ENCODE data around the gene AFG3L2. TPM values are rescaled to one million over a fixed set of nuclear protein-coding genes. Genes with fewer than 3 reads are reported as not detected.
"Not testable (repeated sequence)": the region's sequence is repeated elsewhere in the genome, so short reads cannot be mapped to it uniquely, and the experiment has no call there.

AFG3L2 gene
- total RNA-seq, 2 donors from 2014 or later, result 26.4 to 29.4 TPM

- peak; percentile 22 for DNase-seq (ENCODE audit: low spot score)
- intact Hi-C loops (cut with DNase I), result loop anchor here in 1 of 2 donors (5.0 kb wide), 1 partner anchor 258 kb away; the partner anchor contains the start of gene SPIRE1
Measured at GRCh38 chr18:12399231-12399630, 22.2 kb upstream of the AFG3L2 start.

- DNase-seq (ENCODE audit: low spot score), result peak; percentile 5
- intact Hi-C loops (cut with DNase I), result loop anchor here in 1 of 2 donors (5.0 kb wide), 1 partner anchor 259 kb away; the partner anchor contains the start of gene SPIRE1
Measured at GRCh38 chr18:12398625-12399024, 21.6 kb upstream of the AFG3L2 start.

GRCh38 chr18:12397793-12398192 is 20.8 kb upstream of the AFG3L2 start:
- peak; percentile 59 for DNase-seq (ENCODE audit: low spot score)
- intact Hi-C loops (cut with DNase I), result loop anchor here in 1 of 2 donors (5.0 kb wide), 1 partner anchor 260 kb away; the partner anchor contains the start of gene SPIRE1

GRCh38 chr18:12397254-12397653 is 20.2 kb upstream of the AFG3L2 start:
- intact Hi-C loops (cut with DNase I), result loop anchor here in 1 of 2 donors (5.0 kb wide), 1 partner anchor 260 kb away; the partner anchor contains the start of gene SPIRE1
- peak; percentile 22 for DNase-seq (ENCODE audit: low spot score)

- intact Hi-C loops (cut with DNase I), result loop anchor here in 1 of 2 donors (5.0 kb wide), 1 partner anchor 263 kb away; the partner anchor contains the start of gene SPIRE1
- DNase-seq (ENCODE audit: low spot score), result no peak
Measured at GRCh38 chr18:12394428-12394827, 17.4 kb upstream of the AFG3L2 start.

GRCh38 chr18:12393998-12394397 is 17.0 kb upstream of the AFG3L2 start:
- no peak for DNase-seq (ENCODE audit: low spot score)
- intact Hi-C loops (cut with DNase I), result loop anchor here in 1 of 2 donors (5.0 kb wide), 1 partner anchor 263 kb away; the partner anchor contains the start of gene SPIRE1

GRCh38 chr18:12393510-12393909 is 16.5 kb upstream of the AFG3L2 start:
- DNase-seq (ENCODE audit: low spot score), result no peak
- intact Hi-C loops (cut with DNase I), result loop anchor here in 1 of 2 donors (5.0 kb wide), 1 partner anchor 264 kb away; the partner anchor contains the start of gene SPIRE1

- no peak for DNase-seq (ENCODE audit: low spot score)
Measured at GRCh38 chr18:12391487-12392165, 14.6 kb upstream of the AFG3L2 start.

GRCh38 chr18:12388442-12388841 is 11.4 kb upstream of the AFG3L2 start:
- DNase-seq (ENCODE audit: low spot score), result no peak
- intact Hi-C loops (cut with DNase I), result no loop called here

More at GRCh38 chr18:12391487-12392165, 14.6 kb upstream of the AFG3L2 start:
- intact Hi-C loops (cut with DNase I), result loop anchor here in 1 of 2 donors (5.0 kb wide), 1 partner anchor 266 kb away; the partner anchor contains the start of gene SPIRE1

- intact Hi-C loops (cut with DNase I), result no loop called here
- DNase-seq (ENCODE audit: low spot score), result no peak
Measured at GRCh38 chr18:12384261-12384660, 7.2 kb upstream of the AFG3L2 start.

- DNase-seq (ENCODE audit: low spot score), result not testable (repeated sequence)
Measured at GRCh38 chr18:12383759-12384158, 6.7 kb upstream of the AFG3L2 start.

GRCh38 chr18:12382221-12382814 is 5.3 kb upstream of the AFG3L2 start:
- DNase-seq (ENCODE audit: low spot score); intact Hi-C loops (cut with DNase I): not testable (repeated sequence)

More at GRCh38 chr18:12383759-12384158, 6.7 kb upstream of the AFG3L2 start:
- intact Hi-C loops (cut with DNase I), result not testable (repeated sequence)

- DNase-seq (ENCODE audit: low spot score); intact Hi-C loops (cut with DNase I): not testable (repeated sequence)
Measured at GRCh38 chr18:12378198-12378558, 1.2 kb upstream of the AFG3L2 start.

- intact Hi-C loops (cut with DNase I), result no loop called here
- DNase-seq (ENCODE audit: low spot score), result no peak
Measured at GRCh38 chr18:12377556-12378197, 650 bp upstream of the AFG3L2 start.

- intact Hi-C loops (cut with DNase I), result no loop called here
- no peak for DNase-seq (ENCODE audit: low spot score)
Measured at GRCh38 chr18:12376034-12376753, 833 bp downstream of the AFG3L2 start.

- intact Hi-C loops (cut with DNase I), result loop anchor here in 1 of 2 donors (5.0 kb wide), 1 partner anchor 52 kb away; no protein-coding TSS in a partner anchor
- no peak for DNase-seq (ENCODE audit: low spot score)
Measured at GRCh38 chr18:12374401-12374800, 2.6 kb downstream of the AFG3L2 start.

GRCh38 chr18:12373771-12374116 is 3.3 kb downstream of the AFG3L2 start:
- intact Hi-C loops (cut with DNase I), result loop anchor here in 1 of 2 donors (5.0 kb wide), 1 partner anchor 51 kb away; no protein-coding TSS in a partner anchor
- DNase-seq (ENCODE audit: low spot score), result no peak

- intact Hi-C loops (cut with DNase I), result loop anchor here in 1 of 2 donors (5.0 kb wide), 1 partner anchor 51 kb away; no protein-coding TSS in a partner anchor
- DNase-seq (ENCODE audit: low spot score), result no peak
Measured at GRCh38 chr18:12373116-12373770, 3.8 kb downstream of the AFG3L2 start.

Data from posterior vena cava (tissue), 2 donors.